ENCODE data around the gene GSTO1.
A peak's percentile ranks its signal among the peaks of the same experiment; 100 is the strongest.
"Not testable (repeated sequence)": the region's sequence is repeated elsewhere in the genome, so short reads cannot be mapped to it uniquely, and the experiment has no call there.

The GSTO1 gene

GRCh38 chr10:104247513-104248146 lies 7.1 kb upstream of the GSTO1 start:
- no peak for TF ChIP-seq PAX5 (IDR thresholded peaks at IDR 0.05; ENCODE audit: insufficient read depth, low read length, severe bottlenecking)
- no peak for DNase-seq (ENCODE audit: insufficient read length, low spot score)
- FAIRE-seq = no peak

DNA sequence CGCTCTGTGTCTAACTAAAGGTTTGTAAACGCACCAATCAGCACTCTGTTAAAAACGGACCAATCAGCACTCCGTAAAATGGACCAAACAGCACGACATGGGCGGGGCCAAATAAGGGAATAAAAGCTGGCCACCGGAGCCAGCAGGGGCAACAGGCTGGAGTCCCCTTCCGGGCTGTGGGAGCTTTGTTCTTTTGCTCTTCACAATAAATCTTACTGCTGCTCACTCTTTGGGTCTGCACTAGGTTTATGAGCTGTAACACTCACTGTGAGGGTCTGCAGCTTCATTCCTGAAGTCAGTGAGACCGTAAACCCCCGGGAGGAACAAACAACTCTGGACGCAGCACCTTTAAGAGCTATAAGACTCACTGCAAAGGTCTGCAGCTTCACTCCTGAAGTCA lies 5.8 kb upstream of the GSTO1 start:
- DNase-seq (ENCODE audit: insufficient read length, low spot score); FAIRE-seq: not testable (repeated sequence)

- TF ChIP-seq POLR2A (IDR thresholded peaks at IDR 0.05; ENCODE audit: low read depth, low read length) (no peak), TAF1 (IDR thresholded peaks at IDR 0.05; ENCODE audit: low read depth, low read length) (no peak), SPI1 (IDR thresholded peaks at IDR 0.05; ENCODE audit: low read depth, low read length) (no peak), PAX5 (IDR thresholded peaks at IDR 0.05; ENCODE audit: insufficient read depth, low read length, severe bottlenecking) (no peak), POU2F2 (IDR thresholded peaks at IDR 0.05; ENCODE audit: low read depth, low read length) (no peak), POLR2AphosphoS5 (IDR thresholded peaks at IDR 0.05; ENCODE audit: low read depth, low read length) (no peak)
- FAIRE-seq = no peak
- no peak for DNase-seq (ENCODE audit: insufficient read length, low spot score)
These were observed 4.3 kb upstream of the GSTO1 start for GRCh38 chr10:104250371-104250770.

DNA sequence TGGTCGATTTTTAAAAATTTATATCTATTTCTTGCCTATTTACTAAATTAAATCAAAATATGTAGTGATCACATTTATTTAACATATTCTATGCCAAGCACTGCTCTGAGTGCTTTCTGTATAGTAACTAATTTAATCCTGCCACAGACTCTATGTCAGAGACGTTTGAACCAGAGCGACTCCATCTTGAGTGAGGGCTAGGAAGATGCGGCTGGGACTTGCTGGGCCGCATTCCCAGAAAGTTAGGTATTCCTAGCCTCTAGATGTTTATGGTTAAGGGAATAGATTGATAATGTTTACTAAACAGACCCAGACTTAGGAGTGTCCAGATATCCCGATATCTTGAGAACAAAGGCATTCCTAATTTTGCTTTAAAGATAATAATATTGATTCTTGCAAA lies 3.2 kb upstream of the GSTO1 start:
- DNase-seq (ENCODE audit: insufficient read length, low spot score) (no peak), FAIRE-seq (no peak)
- TF ChIP-seq POLR2AphosphoS5 (IDR thresholded peaks at IDR 0.05; ENCODE audit: low read depth, low read length) (no peak), PAX5 (IDR thresholded peaks at IDR 0.05; ENCODE audit: insufficient read depth, low read length, severe bottlenecking) (no peak), SPI1 (IDR thresholded peaks at IDR 0.05; ENCODE audit: low read depth, low read length) (no peak), POLR2A (IDR thresholded peaks at IDR 0.05; ENCODE audit: low read depth, low read length) (no peak), TAF1 (IDR thresholded peaks at IDR 0.05; ENCODE audit: low read depth, low read length) (no peak), POU2F2 (IDR thresholded peaks at IDR 0.05; ENCODE audit: low read depth, low read length) (no peak)

DNA sequence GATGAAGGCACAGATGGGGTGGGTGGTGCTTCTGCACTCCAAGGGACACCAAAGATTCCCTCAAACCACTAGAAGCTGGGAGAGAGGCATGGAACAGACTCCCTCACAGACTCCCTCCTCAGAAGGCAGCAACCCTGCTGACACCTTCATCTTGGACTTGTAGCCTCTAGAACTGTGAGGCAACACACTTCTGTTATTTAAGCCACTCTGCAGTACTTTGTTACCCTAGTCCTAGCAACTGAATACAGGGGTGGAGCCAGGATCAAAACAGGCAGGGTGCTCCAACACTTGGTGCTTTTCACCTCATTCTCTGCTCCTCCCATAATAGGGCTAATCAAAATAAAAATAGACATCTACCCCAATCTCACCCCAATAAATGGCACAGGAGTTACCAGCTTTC lies 2.3 kb upstream of the GSTO1 start:
- TF ChIP-seq POU2F2 (IDR thresholded peaks at IDR 0.05; ENCODE audit: low read depth, low read length) (no peak), TAF1 (IDR thresholded peaks at IDR 0.05; ENCODE audit: low read depth, low read length) (no peak), POLR2AphosphoS5 (IDR thresholded peaks at IDR 0.05; ENCODE audit: low read depth, low read length) (no peak), POLR2A (IDR thresholded peaks at IDR 0.05; ENCODE audit: low read depth, low read length) (no peak), SPI1 (IDR thresholded peaks at IDR 0.05; ENCODE audit: low read depth, low read length) (no peak), PAX5 (IDR thresholded peaks at IDR 0.05; ENCODE audit: insufficient read depth, low read length, severe bottlenecking) (no peak)
- FAIRE-seq = no peak
- DNase-seq (ENCODE audit: insufficient read length, low spot score) = no peak

- DNase-seq (ENCODE audit: insufficient read length, low spot score) = no peak
- FAIRE-seq = no peak
- no peak for TF ChIP-seq SPI1 (IDR thresholded peaks at IDR 0.05; ENCODE audit: low read depth, low read length)
- no peak for TF ChIP-seq POLR2A (IDR thresholded peaks at IDR 0.05; ENCODE audit: low read depth, low read length)
- TF ChIP-seq TAF1 (IDR thresholded peaks at IDR 0.05; ENCODE audit: low read depth, low read length) = no peak
These were observed 1.6 kb upstream of the GSTO1 start for GRCh38 chr10:104253106-104253505.

GRCh38 chr10:104253606-104254410 lies 884 bp upstream of the GSTO1 start:
- FAIRE-seq (no peak), DNase-seq (ENCODE audit: insufficient read length, low spot score) (no peak)
- TF ChIP-seq POLR2AphosphoS5 (IDR thresholded peaks at IDR 0.05; ENCODE audit: low read depth, low read length) (no peak), SPI1 (IDR thresholded peaks at IDR 0.05; ENCODE audit: low read depth, low read length) (no peak)

DNA sequence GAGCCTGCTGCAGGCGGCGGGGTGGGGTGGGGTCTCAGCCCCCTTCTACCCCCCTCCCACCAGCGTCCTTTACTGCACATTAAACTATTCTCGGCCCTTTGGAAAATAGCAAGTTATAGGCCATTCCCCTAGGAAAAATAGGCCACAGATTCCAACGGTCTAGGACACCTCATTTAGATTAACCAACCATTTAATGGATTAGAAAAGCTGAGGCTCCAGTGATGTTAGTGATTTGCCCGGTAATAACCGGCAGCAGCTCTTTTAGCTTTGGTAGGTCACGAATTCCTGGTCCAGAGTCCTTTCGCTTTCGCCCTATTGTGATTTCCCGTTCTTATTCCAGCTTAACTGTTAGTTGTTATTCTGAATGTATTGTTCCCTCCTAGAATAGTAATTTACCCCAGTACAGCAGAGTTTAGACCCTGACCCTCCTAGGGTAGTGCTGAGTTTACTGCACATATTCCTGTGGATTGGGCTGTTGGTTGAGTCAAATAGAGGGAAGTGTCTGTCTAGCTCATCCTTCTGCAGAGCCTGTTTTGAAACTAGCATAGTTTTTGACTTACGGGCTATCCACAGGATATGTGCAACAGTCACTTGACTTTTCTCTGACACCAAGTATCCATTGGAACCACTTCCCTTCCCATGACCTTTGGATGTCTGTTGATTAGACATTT lies 754 bp downstream of the GSTO1 start:
- FAIRE-seq = no peak
- DNase-seq (ENCODE audit: insufficient read length, low spot score) = no peak
- TF ChIP-seq TAF1 (IDR thresholded peaks at IDR 0.05; ENCODE audit: low read depth, low read length) = no peak
- TF ChIP-seq PAX5 (IDR thresholded peaks at IDR 0.05; ENCODE audit: insufficient read depth, low read length, severe bottlenecking) = no peak
- TF ChIP-seq POU2F2 (IDR thresholded peaks at IDR 0.05; ENCODE audit: low read depth, low read length) = no peak
- no peak for TF ChIP-seq POLR2AphosphoS5 (IDR thresholded peaks at IDR 0.05; ENCODE audit: low read depth, low read length)
- peak; percentile 17; the same call in 1 of the 2 replicates for TF ChIP-seq SPI1 (IDR thresholded peaks at IDR 0.05; ENCODE audit: low read depth, low read length)
- no peak for TF ChIP-seq POLR2A (IDR thresholded peaks at IDR 0.05; ENCODE audit: low read depth, low read length)

- DNase-seq (ENCODE audit: insufficient read length, low spot score) (no peak), FAIRE-seq (no peak)
- TF ChIP-seq POLR2A (IDR thresholded peaks at IDR 0.05; ENCODE audit: low read depth, low read length) (no peak), POLR2AphosphoS5 (IDR thresholded peaks at IDR 0.05; ENCODE audit: low read depth, low read length) (no peak), TAF1 (IDR thresholded peaks at IDR 0.05; ENCODE audit: low read depth, low read length) (no peak), POU2F2 (IDR thresholded peaks at IDR 0.05; ENCODE audit: low read depth, low read length) (no peak)
These were observed 1.8 kb downstream of the GSTO1 start for GRCh38 chr10:104256335-104256961.

DNA sequence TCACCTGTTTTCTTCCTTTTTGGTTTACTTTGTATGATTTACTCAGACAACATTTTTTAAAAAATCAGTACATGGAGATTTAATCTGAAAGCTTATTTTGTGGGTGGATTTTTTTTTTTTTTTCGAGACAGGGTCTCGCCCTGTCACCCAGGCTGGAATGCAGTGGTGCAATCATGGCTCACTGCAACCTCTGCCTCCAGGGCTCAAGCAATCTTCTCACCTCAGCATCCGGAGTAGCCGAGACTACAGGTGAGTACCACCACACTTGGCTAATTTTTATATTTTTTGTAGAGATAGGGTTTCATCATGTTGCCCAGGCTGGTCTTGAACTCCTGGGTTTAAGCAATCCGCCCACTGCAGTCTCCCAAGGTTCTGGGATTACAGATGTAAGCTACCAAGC lies 2.5 kb downstream of the GSTO1 start:
- no peak for TF ChIP-seq POU2F2 (IDR thresholded peaks at IDR 0.05; ENCODE audit: low read depth, low read length)
- no peak for TF ChIP-seq POLR2A (IDR thresholded peaks at IDR 0.05; ENCODE audit: low read depth, low read length)
- TF ChIP-seq POLR2AphosphoS5 (IDR thresholded peaks at IDR 0.05; ENCODE audit: low read depth, low read length) = no peak
- no peak for TF ChIP-seq PAX5 (IDR thresholded peaks at IDR 0.05; ENCODE audit: insufficient read depth, low read length, severe bottlenecking)
- no peak for TF ChIP-seq SPI1 (IDR thresholded peaks at IDR 0.05; ENCODE audit: low read depth, low read length)
- no peak for FAIRE-seq
- DNase-seq (ENCODE audit: insufficient read length, low spot score) = no peak

Measured in GM12891 (cell line).